Measurements from ENCODE around the gene ZNF775.

GRCh38 chr7:150361807-150362621 lies 17.1 kb upstream of the ZNF775 start:
- TF ChIP-seq CTCF (optimal IDR thresholded peaks at IDR 0.05 in 1 of 3, IDR thresholded peaks at IDR 0.05 in 1 of 3, conservative IDR thresholded peaks at IDR 0.05 in 1 of 3; ENCODE audit: extremely low read depth in 1 of 3, insufficient read depth in 2 of 3, low read length in 3 of 3) (no peak), EZH2 (IDR thresholded peaks at IDR 0.05; ENCODE audit: low read length) (no peak)

Data from keratinocyte (primary cell).